ENCODE results near the gene RPUSD1.
"Not testable (repeated sequence)": the region's sequence is repeated elsewhere in the genome, so short reads cannot be mapped to it uniquely, and the experiment has no call there.

The RPUSD1 gene

DNA sequence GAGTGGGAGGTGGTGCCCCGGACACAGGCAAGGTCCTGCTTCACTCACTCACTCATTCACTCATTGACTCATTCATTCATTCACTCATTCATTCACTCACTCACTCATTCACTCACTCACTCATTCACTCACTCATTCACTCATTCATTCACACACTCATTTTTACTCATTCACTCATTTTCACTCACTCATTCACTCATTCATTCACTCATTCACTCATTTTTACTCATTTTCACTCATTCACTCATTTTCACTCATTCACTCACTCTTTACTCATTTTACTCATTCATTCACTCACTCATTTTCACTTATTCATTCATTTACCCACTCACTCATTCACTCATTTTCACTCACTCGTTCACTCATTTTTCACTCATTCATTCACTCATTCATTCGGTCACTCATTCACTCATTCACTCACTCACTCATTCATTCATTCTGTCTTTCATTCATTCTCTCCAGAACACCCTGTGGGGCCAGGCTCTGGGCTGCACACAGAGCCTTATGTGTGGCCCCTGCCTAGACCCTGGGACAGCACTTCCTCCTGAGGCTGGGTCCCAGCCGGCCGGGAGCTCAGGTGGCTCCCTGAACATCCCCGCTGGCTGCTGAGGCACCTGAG lies 9.2 kb downstream of the RPUSD1 start:
- TF ChIP-seq, protein P1, sequence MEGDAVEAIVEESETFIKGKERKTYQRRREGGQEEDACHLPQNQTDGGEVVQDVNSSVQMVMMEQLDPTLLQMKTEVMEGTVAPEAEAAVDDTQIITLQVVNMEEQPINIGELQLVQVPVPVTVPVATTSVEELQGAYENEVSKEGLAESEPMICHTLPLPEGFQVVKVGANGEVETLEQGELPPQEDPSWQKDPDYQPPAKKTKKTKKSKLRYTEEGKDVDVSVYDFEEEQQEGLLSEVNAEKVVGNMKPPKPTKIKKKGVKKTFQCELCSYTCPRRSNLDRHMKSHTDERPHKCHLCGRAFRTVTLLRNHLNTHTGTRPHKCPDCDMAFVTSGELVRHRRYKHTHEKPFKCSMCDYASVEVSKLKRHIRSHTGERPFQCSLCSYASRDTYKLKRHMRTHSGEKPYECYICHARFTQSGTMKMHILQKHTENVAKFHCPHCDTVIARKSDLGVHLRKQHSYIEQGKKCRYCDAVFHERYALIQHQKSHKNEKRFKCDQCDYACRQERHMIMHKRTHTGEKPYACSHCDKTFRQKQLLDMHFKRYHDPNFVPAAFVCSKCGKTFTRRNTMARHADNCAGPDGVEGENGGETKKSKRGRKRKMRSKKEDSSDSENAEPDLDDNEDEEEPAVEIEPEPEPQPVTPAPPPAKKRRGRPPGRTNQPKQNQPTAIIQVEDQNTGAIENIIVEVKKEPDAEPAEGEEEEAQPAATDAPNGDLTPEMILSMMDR (conservative IDR thresholded peaks at IDR 0.05; ENCODE audit: low read depth, low read length): no peak
- no peaks in the 10 kb centered on the region for H3K4me1 ChIP-seq (ENCODE audit: low read depth, poor library complexity, severe bottlenecking)
- H2AFZ ChIP-seq (ENCODE audit: low read depth): no peak overlapping the region
- no peaks in the 10 kb centered on the region for H4K20me1 ChIP-seq (ENCODE audit: insufficient read depth)
- no peaks in the 10 kb centered on the region for H3K79me2 ChIP-seq (ENCODE audit: insufficient read depth, low read depth)
- H3K4me2 ChIP-seq: no peak overlapping the region
- no peak overlapping the region for H3K9ac ChIP-seq
- no peaks in the 10 kb centered on the region for H3K36me3 ChIP-seq (ENCODE audit: insufficient read depth)
- H3K4me3 ChIP-seq (IDR thresholded peaks at IDR 0.05; ENCODE audit: insufficient read depth, low read depth, low read length): no peak overlapping the region
- H3K27me3 ChIP-seq (ENCODE audit: insufficient read depth, low read depth): peaks cover 99% of the 10 kb centered on the region
- H3K27ac ChIP-seq: no peak overlapping the region

DNA sequence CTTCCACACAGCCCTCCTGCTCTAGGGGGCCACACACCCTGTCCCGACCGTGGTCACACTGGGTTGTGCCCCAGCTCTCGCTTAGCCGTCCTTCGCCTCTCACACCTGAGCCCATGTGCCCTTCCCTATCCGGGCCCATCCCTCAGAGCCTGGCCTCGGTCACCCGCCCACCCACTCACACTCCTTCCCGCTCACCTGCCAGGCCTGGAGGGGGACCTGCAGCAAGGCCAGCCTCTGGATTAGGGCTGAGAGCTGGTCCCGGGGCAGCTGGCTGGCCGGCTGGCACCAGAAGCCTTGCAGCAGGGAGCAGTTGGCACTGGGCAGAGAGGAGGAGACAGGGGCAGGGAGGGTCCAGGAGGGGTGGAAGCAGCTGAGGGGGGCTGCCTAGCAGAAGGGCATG lies 9.7 kb downstream of the RPUSD1 start:
- Histone ChIP-seq H2AFZ (ENCODE audit: low read depth) (no peak overlapping the region), H3K27me3 (ENCODE audit: insufficient read depth, low read depth) (peaks cover 99% of the 10 kb centered on the region), H3K79me2 (ENCODE audit: insufficient read depth, low read depth) (no peaks in the 10 kb centered on the region), H3K4me2 (no peak overlapping the region), H3K4me3 (IDR thresholded peaks at IDR 0.05; ENCODE audit: insufficient read depth, low read depth, low read length) (no peak overlapping the region), H4K20me1 (ENCODE audit: insufficient read depth) (no peaks in the 10 kb centered on the region), H3K9ac (no peak overlapping the region), H3K36me3 (ENCODE audit: insufficient read depth) (no peaks in the 10 kb centered on the region), H3K4me1 (ENCODE audit: low read depth, poor library complexity, severe bottlenecking) (no peaks in the 10 kb centered on the region), H3K27ac (no peak overlapping the region)
- TF ChIP-seq, protein P1 (conservative IDR thresholded peaks at IDR 0.05; ENCODE audit: low read depth, low read length): no peak

DNA sequence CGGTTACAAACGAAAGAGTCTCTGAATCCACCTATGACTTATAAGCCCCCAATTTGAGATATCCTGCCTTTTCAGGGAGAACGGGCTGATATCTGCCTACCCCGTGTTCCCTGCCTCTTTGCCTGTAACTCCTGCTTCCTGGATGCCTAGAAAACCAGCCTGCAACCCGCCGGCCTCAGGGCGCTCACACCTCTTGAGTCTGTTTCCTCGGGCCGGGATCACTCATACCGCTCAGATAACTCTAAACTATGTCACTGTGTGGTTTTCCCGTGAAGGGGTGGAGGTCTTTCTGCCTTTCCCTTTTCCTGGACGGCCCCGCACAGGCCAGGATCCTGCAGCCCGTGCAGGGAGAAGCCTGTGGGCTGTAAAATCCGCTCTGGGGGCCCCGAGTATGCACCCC lies 10.4 kb downstream of the RPUSD1 start:
- H4K20me1 ChIP-seq (ENCODE audit: insufficient read depth): no peaks in the 10 kb centered on the region
- H2AFZ ChIP-seq (ENCODE audit: low read depth): no peak overlapping the region
- H3K36me3 ChIP-seq (ENCODE audit: insufficient read depth): no peaks in the 10 kb centered on the region
- H3K9ac ChIP-seq: no peak overlapping the region
- no peak overlapping the region for H3K4me3 ChIP-seq (IDR thresholded peaks at IDR 0.05; ENCODE audit: insufficient read depth, low read depth, low read length)
- no peaks in the 10 kb centered on the region for H3K79me2 ChIP-seq (ENCODE audit: insufficient read depth, low read depth)
- no peaks in the 10 kb centered on the region for H3K4me1 ChIP-seq (ENCODE audit: low read depth, poor library complexity, severe bottlenecking)
- no peak overlapping the region for H3K27ac ChIP-seq
- H3K27me3 ChIP-seq (ENCODE audit: insufficient read depth, low read depth): peaks cover 99% of the 10 kb centered on the region
- H3K4me2 ChIP-seq: no peak overlapping the region
- TF ChIP-seq, protein P1 (conservative IDR thresholded peaks at IDR 0.05; ENCODE audit: low read depth, low read length): no peak

DNA sequence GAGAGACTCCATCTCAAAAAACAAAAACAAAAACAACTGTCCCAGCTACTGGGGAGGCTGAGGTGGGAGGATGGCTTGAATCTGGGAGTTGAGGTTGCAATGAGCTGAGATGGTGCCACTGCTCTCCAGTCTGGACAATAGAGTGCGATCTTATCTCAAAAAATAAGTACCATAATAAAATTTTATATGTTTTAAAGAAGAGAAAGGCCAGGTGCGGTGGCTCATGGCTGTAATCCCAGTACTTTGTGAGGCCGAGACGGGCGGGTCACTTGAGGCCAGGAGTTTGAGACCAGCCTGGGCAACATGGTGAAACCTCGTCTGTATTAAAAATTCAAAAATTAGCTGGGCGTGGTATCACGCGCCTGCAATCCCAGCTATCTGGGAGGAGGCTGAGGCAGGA lies 11.4 kb downstream of the RPUSD1 start:
- no peaks in the 10 kb centered on the region for H3K36me3 ChIP-seq (ENCODE audit: insufficient read depth)
- H2AFZ ChIP-seq (ENCODE audit: low read depth): no peak overlapping the region
- no peak overlapping the region for H3K4me2 ChIP-seq
- H3K79me2 ChIP-seq (ENCODE audit: insufficient read depth, low read depth): no peaks in the 10 kb centered on the region
- H4K20me1 ChIP-seq (ENCODE audit: insufficient read depth): no peaks in the 10 kb centered on the region
- peaks cover 97% of the 10 kb centered on the region for H3K27me3 ChIP-seq (ENCODE audit: insufficient read depth, low read depth)
- no peak overlapping the region for H3K27ac ChIP-seq
- H3K4me3 ChIP-seq (IDR thresholded peaks at IDR 0.05; ENCODE audit: insufficient read depth, low read depth, low read length): no peak overlapping the region
- H3K9ac ChIP-seq: no peak overlapping the region
- TF ChIP-seq, protein P1 (conservative IDR thresholded peaks at IDR 0.05; ENCODE audit: low read depth, low read length): no peak
- H3K4me1 ChIP-seq (ENCODE audit: low read depth, poor library complexity, severe bottlenecking): no peaks in the 10 kb centered on the region

DNA sequence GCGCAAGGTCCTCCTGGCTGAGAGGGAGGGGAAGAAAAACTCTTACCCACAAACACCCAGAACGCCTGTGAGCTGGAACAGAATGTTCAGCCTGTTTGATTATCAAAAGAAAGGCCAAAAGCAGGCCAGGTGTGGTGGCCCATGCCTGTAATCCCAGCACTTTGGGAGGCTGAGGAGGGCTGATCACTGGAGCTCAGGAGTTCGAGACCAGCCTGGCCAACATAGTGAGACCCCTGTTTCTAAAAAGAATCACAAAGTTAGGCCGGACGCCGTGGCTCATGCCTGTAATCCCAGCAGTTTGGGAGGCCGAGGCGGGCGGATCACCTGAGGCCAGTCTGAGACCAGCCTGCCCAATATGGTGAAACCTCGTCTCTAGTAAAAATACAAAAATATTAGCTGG lies 11.9 kb downstream of the RPUSD1 start:
- not testable (repeated sequence) for H3K9ac ChIP-seq; H3K4me1 ChIP-seq (ENCODE audit: low read depth, poor library complexity, severe bottlenecking); H2AFZ ChIP-seq (ENCODE audit: low read depth); H4K20me1 ChIP-seq (ENCODE audit: insufficient read depth); H3K27ac ChIP-seq; H3K4me2 ChIP-seq; H3K36me3 ChIP-seq (ENCODE audit: insufficient read depth); H3K79me2 ChIP-seq (ENCODE audit: insufficient read depth, low read depth); H3K4me3 ChIP-seq (IDR thresholded peaks at IDR 0.05; ENCODE audit: insufficient read depth, low read depth, low read length)
- H3K27me3 ChIP-seq (ENCODE audit: insufficient read depth, low read depth): peaks cover 97% of the 10 kb centered on the region
